SU-DHL-6 (cell line): ENCODE data around the gene FIGLA.

Source experiments
- H2AFZ ChIP-seq: fragments of 200-600 bp; sonication (generic); 2 replicates; pipeline ENCODE4 v1.6.1; 2014; ENCODE audit warnings: low read depth, mild to moderate bottlenecking, moderate library complexity, mixed read lengths, antibody characterized with exemption, low read length; ENCODE audit not compliant: severe bottlenecking
- H3F3A ChIP-seq: fragments of 200-600 bp; shearing (Covaris generic); 2 replicates; pipeline ENCODE4 v1.6.0; 2016; ENCODE audit warnings: antibody characterized with exemption, mild to moderate bottlenecking; ENCODE audit not compliant: insufficient read depth
- H3K27ac ChIP-seq: fragments of 200-600 bp; sonication (generic); 2 replicates; pipeline ENCODE4 v1.5.1; 2016; ENCODE audit warnings: low read depth, mild to moderate bottlenecking, low read length, moderate library complexity, mixed read lengths
- H3K27me3 ChIP-seq: fragments of 200-600 bp; sonication (generic), shearing (Covaris generic); 2 replicates; pipeline ENCODE4 v1.6.0; 2014; ENCODE audit warnings: mild to moderate bottlenecking, low read length
- H3K36me3 ChIP-seq: fragments of 200-600 bp; sonication (generic); 2 replicates; pipeline ENCODE4 v1.6.1; 2014; ENCODE audit warnings: mild to moderate bottlenecking, low read length, mixed read lengths
- H3K4me2 ChIP-seq: fragments of 300-600, 200-600 bp; shearing (Covaris generic), sonication (generic); 2 replicates; pipeline ENCODE4 v1.6.0; 2014; ENCODE audit warnings: low read length, low read depth, mild to moderate bottlenecking; ENCODE audit not compliant: poor library complexity, severe bottlenecking
- H3K4me3 ChIP-seq: fragments of 200-600 bp; sonication (generic); 2 replicates; pipeline ENCODE4 v1.5.1; 2014; ENCODE audit warnings: antibody characterized with exemption, low read length, mild to moderate bottlenecking, mixed read lengths; ENCODE audit not compliant: insufficient read depth, poor library complexity, severe bottlenecking
- H3K79me2 ChIP-seq: fragments of 200-600 bp; sonication (generic); 2 replicates; pipeline ENCODE4 v1.6.1; 2014; ENCODE audit warnings: mild to moderate bottlenecking, low read length, moderate library complexity; ENCODE audit not compliant: insufficient read depth
- H3K9ac ChIP-seq: fragments of 200-600 bp; sonication (generic); 2 replicates; pipeline ENCODE4 v1.7.0; 2014; ENCODE audit warnings: mild to moderate bottlenecking, low read length
- H3K9me2 ChIP-seq: fragments of 200-600 bp; sonication (generic); replicated peaks from 2 replicates; pipeline ENCODE4 v1.6.1; 2014; ENCODE audit warnings: low read length; ENCODE audit not compliant: insufficient read depth
- H3K9me3 ChIP-seq: fragments of 200-600 bp; sonication (generic); 2 replicates; pipeline ENCODE4 v1.6.1; 2014; ENCODE audit warnings: low read length, mixed read lengths; ENCODE audit not compliant: insufficient read depth
- H4K20me1 ChIP-seq: fragments of 200-600 bp; sonication (generic); 2 replicates; pipeline ENCODE4 v1.6.1; 2014; ENCODE audit warnings: low read depth, mild to moderate bottlenecking, antibody characterized with exemption, low read length, moderate library complexity, mixed read lengths
- CTCF ChIP-seq: fragments of 200-600 bp; sonication (generic); IDR thresholded peaks from one replicate; pipeline ENCODE4 v1.5.1; 2017; ENCODE audit warnings: antibody characterized with exemption, mild to moderate bottlenecking, low read length, moderate library complexity; ENCODE audit not compliant: insufficient read depth, poor library complexity, severe bottlenecking
- EZH2phosphoT487 ChIP-seq: fragments of 200-600 bp; sonication (generic), shearing (Covaris generic); conservative IDR thresholded peaks from 2 replicates; pipeline ENCODE4 v1.6.1; 2018; ENCODE audit warnings: mild to moderate bottlenecking, antibody characterized with exemption, low read length, moderate library complexity, mixed read lengths

The FIGLA gene

GRCh38 chr2:70831861-70832260 lies 41.4 kb upstream of the FIGLA start:
- Histone ChIP-seq H3K27me3 (no peaks in the 10 kb centered on the region), H3K4me3 (no peak overlapping the region), H3K9me3 (no peaks in the 10 kb centered on the region), H3K9ac (no peak overlapping the region), H3F3A (no peaks in the 10 kb centered on the region), H3K36me3 (no peaks in the 10 kb centered on the region), H3K4me2 (no peak overlapping the region), H3K9me2 (no peaks in the 10 kb centered on the region), H2AFZ (no peak overlapping the region), H4K20me1 (no peaks in the 10 kb centered on the region), H3K27ac (no peak overlapping the region), H3K79me2 (no peaks in the 10 kb centered on the region)
- TF ChIP-seq CTCF (no peak), EZH2phosphoT487 (no peak)

GRCh38 chr2:70830366-70830765 lies 39.9 kb upstream of the FIGLA start:
- no peaks in the 10 kb centered on the region for H3K79me2 ChIP-seq

GRCh38 chr2:70829916-70830315 lies 39.5 kb upstream of the FIGLA start:
- H3K4me3 ChIP-seq, result no peak overlapping the region
- H3K9me3 ChIP-seq, result no peaks in the 10 kb centered on the region
- no peaks in the 10 kb centered on the region for H3K27me3 ChIP-seq
- H4K20me1 ChIP-seq, result no peaks in the 10 kb centered on the region
- no peak overlapping the region for H3K9ac ChIP-seq
- H3K27ac ChIP-seq, result no peak overlapping the region
- H3K36me3 ChIP-seq, result no peaks in the 10 kb centered on the region
- TF ChIP-seq CTCF, result no peak
- no peak for TF ChIP-seq EZH2phosphoT487
- no peaks in the 10 kb centered on the region for H3K79me2 ChIP-seq
- no peak overlapping the region for H2AFZ ChIP-seq
- no peak overlapping the region for H3K4me2 ChIP-seq
- no peaks in the 10 kb centered on the region for H3K9me2 ChIP-seq
- H3F3A ChIP-seq, result no peaks in the 10 kb centered on the region

More at GRCh38 chr2:70830366-70830765, 39.9 kb upstream of the FIGLA start:
- Histone ChIP-seq H3K4me3 (no peak overlapping the region), H3F3A (no peaks in the 10 kb centered on the region), H3K4me2 (no peak overlapping the region), H3K27me3 (no peaks in the 10 kb centered on the region), H3K9me2 (no peaks in the 10 kb centered on the region), H3K9ac (no peak overlapping the region), H4K20me1 (no peaks in the 10 kb centered on the region), H2AFZ (no peak overlapping the region), H3K27ac (no peak overlapping the region), H3K9me3 (no peaks in the 10 kb centered on the region), H3K36me3 (no peaks in the 10 kb centered on the region)
- no peak for TF ChIP-seq CTCF
- TF ChIP-seq EZH2phosphoT487, result no peak
